HAP-1 (cell line): ENCODE measurements around the gene TBX1.

Experiments used
- DNase-seq, 2 experiments: peaks; one replicate each; pipeline ENCODE4 v3.0.0-alpha.2; 2016 to 2020; ENCODE audit warnings: low spot score in 2 of 2
- H3K27me3 ChIP-seq: fragments of 250-450 bp; sonication (Bioruptor Pico); 2 replicates; pipeline ENCODE4 v1.5.1; 2020; ENCODE audit warnings: low read depth, mild to moderate bottlenecking, moderate library complexity
- H3K36me3 ChIP-seq: fragments of 250-450 bp; sonication (Bioruptor Pico); replicated peaks from 2 replicates; pipeline ENCODE4 v1.5.1; 2020; ENCODE audit warnings: mild to moderate bottlenecking
- H3K4me1 ChIP-seq: fragments of 250-450 bp; sonication (Bioruptor Pico); 2 replicates; pipeline ENCODE4 v1.5.1; 2020; ENCODE audit warnings: mild to moderate bottlenecking
- H3K4me3 ChIP-seq: fragments of 250-450 bp; sonication (Bioruptor Pico); 2 replicates; pipeline ENCODE4 v1.5.1; 2020; ENCODE audit warnings: mild to moderate bottlenecking, moderate library complexity
- H3K9me3 ChIP-seq: fragments of 250-450 bp; sonication (Bioruptor Pico); 2 replicates; pipeline ENCODE4 v1.5.1; 2020; ENCODE audit warnings: mild to moderate bottlenecking, moderate library complexity
- in situ Hi-C: fragments of 300-500 bp; cut with MboI; formaldehyde crosslinking; loops from 3 replicates; pipeline ENCODE4 v1.14.3; 2020; ENCODE audit warnings: low sequenced_read_pairs, inconsistent platforms, mixed read lengths

Gene TBX1

GRCh38 chr22:19748991-19749664 lies 11.4 kb upstream of the TBX1 start:
- H3K36me3 ChIP-seq = no peaks in the 10 kb centered on the region
- no peak for DNase-seq
- no peaks in the 10 kb centered on the region; the same call in 1 of the 2 replicates for H3K27me3 ChIP-seq
- no peaks in the 10 kb centered on the region for H3K9me3 ChIP-seq
- H3K4me3 ChIP-seq = no peak overlapping the region
- in situ Hi-C loops = no loop called here
- H3K4me1 ChIP-seq = no peaks in the 10 kb centered on the region

GRCh38 chr22:19749876-19750275 lies 10.7 kb upstream of the TBX1 start:
- in situ Hi-C loops = no loop called here
- H3K27me3 ChIP-seq = peaks cover 7% of the 10 kb centered on the region
- H3K9me3 ChIP-seq = no peaks in the 10 kb centered on the region
- no peaks in the 10 kb centered on the region for H3K4me1 ChIP-seq
- H3K4me3 ChIP-seq = no peak overlapping the region
- H3K36me3 ChIP-seq = no peaks in the 10 kb centered on the region
- no peak for DNase-seq

- no peak for DNase-seq
- H3K9me3 ChIP-seq = no peaks in the 10 kb centered on the region
- H3K36me3 ChIP-seq = no peaks in the 10 kb centered on the region
- in situ Hi-C loops = no loop called here
- no peak overlapping the region for H3K4me3 ChIP-seq
- H3K4me1 ChIP-seq = no peaks in the 10 kb centered on the region
- peaks cover 16% of the 10 kb centered on the region for H3K27me3 ChIP-seq
Measured at GRCh38 chr22:19750507-19751490, 9.8 kb upstream of the TBX1 start.

- Histone ChIP-seq H3K4me1 (no peaks in the 10 kb centered on the region), H3K9me3 (no peaks in the 10 kb centered on the region), H3K36me3 (no peaks in the 10 kb centered on the region), H3K27me3 (peaks cover 24% of the 10 kb centered on the region), H3K4me3 (no peak overlapping the region)
- in situ Hi-C loops = no loop called here
- DNase-seq = no peak
Measured at GRCh38 chr22:19751497-19752245, 8.9 kb upstream of the TBX1 start.

- H3K4me1 ChIP-seq = no peaks in the 10 kb centered on the region
- H3K27me3 ChIP-seq = peaks cover 24% of the 10 kb centered on the region
- no peaks in the 10 kb centered on the region for H3K9me3 ChIP-seq
- in situ Hi-C loops = no loop called here
- H3K4me3 ChIP-seq = no peak overlapping the region
- H3K36me3 ChIP-seq = no peaks in the 10 kb centered on the region
- DNase-seq = no peak
Measured at GRCh38 chr22:19753090-19753842, 7.3 kb upstream of the TBX1 start.

GRCh38 chr22:19753996-19754700 lies 6.4 kb upstream of the TBX1 start:
- H3K9me3 ChIP-seq = no peaks in the 10 kb centered on the region
- no peaks in the 10 kb centered on the region for H3K4me1 ChIP-seq
- no peak overlapping the region for H3K4me3 ChIP-seq
- no peak for DNase-seq
- in situ Hi-C loops = no loop called here
- no peaks in the 10 kb centered on the region for H3K36me3 ChIP-seq
- H3K27me3 ChIP-seq = peaks cover 24% of the 10 kb centered on the region

- H3K9me3 ChIP-seq = no peaks in the 10 kb centered on the region
- H3K36me3 ChIP-seq = no peaks in the 10 kb centered on the region
- DNase-seq = no peak
- peaks cover 24% of the 10 kb centered on the region for H3K27me3 ChIP-seq
- in situ Hi-C loops = no loop called here
- no peaks in the 10 kb centered on the region for H3K4me1 ChIP-seq
- no peak overlapping the region for H3K4me3 ChIP-seq
Measured at GRCh38 chr22:19754701-19755144, 5.9 kb upstream of the TBX1 start.

- in situ Hi-C loops = no loop called here
Measured at GRCh38 chr22:19755145-19755710, 5.3 kb upstream of the TBX1 start.

GRCh38 chr22:19755722-19756287 lies 4.8 kb upstream of the TBX1 start:
- DNase-seq = no peak
- H3K27me3 ChIP-seq = peaks cover 24% of the 10 kb centered on the region
- in situ Hi-C loops = no loop called here
- no peaks in the 10 kb centered on the region for H3K36me3 ChIP-seq
- H3K4me3 ChIP-seq = peak overlapping the region; percentile 19
- H3K4me1 ChIP-seq = peaks cover 3% of the 10 kb centered on the region; the same call in 1 of the 2 replicates
- no peaks in the 10 kb centered on the region for H3K9me3 ChIP-seq

More at GRCh38 chr22:19755145-19755710, 5.3 kb upstream of the TBX1 start:
- no peak for DNase-seq
- peaks cover 24% of the 10 kb centered on the region for H3K27me3 ChIP-seq
- H3K4me3 ChIP-seq = no peak overlapping the region
- H3K9me3 ChIP-seq = no peaks in the 10 kb centered on the region
- no peaks in the 10 kb centered on the region for H3K36me3 ChIP-seq
- H3K4me1 ChIP-seq = peaks cover 2% of the 10 kb centered on the region; the same call in 1 of the 2 replicates

- Histone ChIP-seq H3K36me3 (no peaks in the 10 kb centered on the region), H3K9me3 (no peaks in the 10 kb centered on the region), H3K4me3 (peak overlapping the region; percentile 19), H3K27me3 (peaks cover 24% of the 10 kb centered on the region), H3K4me1 (peaks cover 3% of the 10 kb centered on the region; the same call in 1 of the 2 replicates)
- DNase-seq = peak; percentile 36 to 84
- in situ Hi-C loops = no loop called here
Measured at GRCh38 chr22:19756288-19757128, 4.1 kb upstream of the TBX1 start.

- in situ Hi-C loops = no loop called here
- Histone ChIP-seq H3K4me3 (peak overlapping the region; percentile 19), H3K36me3 (no peaks in the 10 kb centered on the region; the same call in 1 of the 2 replicates), H3K27me3 (peaks cover 24% of the 10 kb centered on the region), H3K4me1 (peaks cover 3% of the 10 kb centered on the region; the same call in 1 of the 2 replicates), H3K9me3 (no peaks in the 10 kb centered on the region)
- DNase-seq = no peak
Measured at GRCh38 chr22:19757140-19757984, 3.2 kb upstream of the TBX1 start.
